Osteocyte (in vitro differentiated cells): Measurements from ENCODE around the gene IGSF9. TPM values are rescaled to one million over a fixed set of nuclear protein-coding genes. Genes with fewer than 3 reads are reported as not detected.
A peak's percentile ranks its signal among the peaks of the same experiment; 100 is the strongest.

Experiments used
- DNase-seq: peaks from one replicate; pipeline ENCODE4 v3.0.0; 2021; ENCODE audit warnings: mixed read lengths; ENCODE audit not compliant: unreplicated experiment; ENCODE audit errors: extremely low spot score
- H3K27ac Mint-ChIP-seq: one replicate; pipeline ENCODE4 v1.8.0; 2021; ENCODE audit warnings: mild to moderate bottlenecking, mixed read lengths; ENCODE audit not compliant: unreplicated experiment
- H3K27me3 Mint-ChIP-seq: one replicate; pipeline ENCODE4 v1.8.0; 2021; ENCODE audit warnings: mixed read lengths; ENCODE audit not compliant: unreplicated experiment
- H3K36me3 Mint-ChIP-seq: one replicate; pipeline ENCODE4 v1.8.0; 2021; ENCODE audit warnings: mixed read lengths; ENCODE audit not compliant: unreplicated experiment
- H3K4me1 Mint-ChIP-seq: one replicate; pipeline ENCODE4 v1.8.0; 2021; ENCODE audit warnings: mixed read lengths; ENCODE audit not compliant: unreplicated experiment
- H3K4me3 Mint-ChIP-seq: one replicate; pipeline ENCODE4 v1.8.0; 2021; ENCODE audit warnings: mild to moderate bottlenecking, moderate library complexity, mixed read lengths; ENCODE audit not compliant: unreplicated experiment
- H3K9me3 Mint-ChIP-seq: one replicate; pipeline ENCODE4 v1.8.0; 2021; ENCODE audit warnings: mixed read lengths; ENCODE audit not compliant: unreplicated experiment
- total RNA-seq: library from RNA; stranded (reverse); gene quantifications from 2 replicates; pipeline ENCODE4 v1.2.1, GENCODE V29; 2021
- TF ChIP-seq, protein P1 (sequence below): fragments of 200-600 bp; sonication (generic); IDR thresholded peaks from 2 replicates; pipeline ENCODE4 v1.5.0; 2021; ENCODE audit warnings: antibody characterized with exemption, mild to moderate bottlenecking, moderate library complexity

The IGSF9 gene
- total RNA-seq, 1 donor from 2014 or later: not detected

DNA sequence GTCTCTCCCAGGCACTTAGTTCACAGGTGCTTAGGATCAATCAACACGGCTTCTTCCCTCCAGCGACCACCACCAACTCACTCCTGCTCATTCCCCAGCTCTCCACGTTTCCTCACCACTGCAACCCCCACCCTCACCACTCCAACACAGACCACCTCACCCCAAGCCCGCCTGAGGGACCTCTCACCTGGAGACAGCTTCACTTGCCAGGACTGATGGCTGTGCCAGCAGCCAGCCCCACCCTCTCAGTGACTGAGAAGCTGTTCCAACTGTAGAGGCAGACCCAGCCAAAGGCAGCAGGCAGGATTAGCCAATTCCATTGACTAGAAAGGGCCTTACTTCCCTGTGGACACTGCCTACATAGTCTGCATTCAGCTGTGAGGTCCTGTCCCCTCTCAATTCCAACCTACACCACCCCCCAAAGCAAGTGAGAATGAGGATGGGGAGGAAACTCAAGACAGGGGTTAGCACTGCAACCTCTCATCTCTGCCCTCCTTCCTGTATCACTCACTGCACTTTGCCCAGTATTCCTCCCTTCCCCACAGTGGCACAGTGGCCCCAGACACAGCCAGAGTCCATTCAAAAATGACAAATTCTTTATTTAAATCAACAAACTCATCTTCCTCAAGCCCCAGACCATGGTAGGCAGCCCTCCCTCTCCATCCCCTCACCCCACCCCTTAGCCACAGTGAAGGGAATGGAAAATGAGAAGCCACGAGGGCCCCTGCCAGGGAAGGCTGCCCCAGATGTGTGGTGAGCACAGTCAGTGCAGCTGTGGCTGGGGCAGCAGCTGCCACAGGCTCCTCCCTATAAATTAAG is 27.7 kb downstream of the IGSF9 start:
- H3K36me3 Mint-ChIP-seq: peaks cover 27% of the 10 kb centered on the region
- TF ChIP-seq, protein P1, sequence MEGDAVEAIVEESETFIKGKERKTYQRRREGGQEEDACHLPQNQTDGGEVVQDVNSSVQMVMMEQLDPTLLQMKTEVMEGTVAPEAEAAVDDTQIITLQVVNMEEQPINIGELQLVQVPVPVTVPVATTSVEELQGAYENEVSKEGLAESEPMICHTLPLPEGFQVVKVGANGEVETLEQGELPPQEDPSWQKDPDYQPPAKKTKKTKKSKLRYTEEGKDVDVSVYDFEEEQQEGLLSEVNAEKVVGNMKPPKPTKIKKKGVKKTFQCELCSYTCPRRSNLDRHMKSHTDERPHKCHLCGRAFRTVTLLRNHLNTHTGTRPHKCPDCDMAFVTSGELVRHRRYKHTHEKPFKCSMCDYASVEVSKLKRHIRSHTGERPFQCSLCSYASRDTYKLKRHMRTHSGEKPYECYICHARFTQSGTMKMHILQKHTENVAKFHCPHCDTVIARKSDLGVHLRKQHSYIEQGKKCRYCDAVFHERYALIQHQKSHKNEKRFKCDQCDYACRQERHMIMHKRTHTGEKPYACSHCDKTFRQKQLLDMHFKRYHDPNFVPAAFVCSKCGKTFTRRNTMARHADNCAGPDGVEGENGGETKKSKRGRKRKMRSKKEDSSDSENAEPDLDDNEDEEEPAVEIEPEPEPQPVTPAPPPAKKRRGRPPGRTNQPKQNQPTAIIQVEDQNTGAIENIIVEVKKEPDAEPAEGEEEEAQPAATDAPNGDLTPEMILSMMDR: no peak
- H3K4me3 Mint-ChIP-seq: no peak overlapping the region
- no peaks in the 10 kb centered on the region for H3K9me3 Mint-ChIP-seq
- peaks cover 76% of the 10 kb centered on the region for H3K4me1 Mint-ChIP-seq
- H3K27me3 Mint-ChIP-seq: no peaks in the 10 kb centered on the region
- peak overlapping the region; percentile 62 for H3K27ac Mint-ChIP-seq
- no peak for DNase-seq

GRCh38 chr1:159916242-159917051 is 29.0 kb downstream of the IGSF9 start:
- DNase-seq: no peak
- H3K36me3 Mint-ChIP-seq: peaks cover 24% of the 10 kb centered on the region
- TF ChIP-seq, protein P1: no peak
- H3K27ac Mint-ChIP-seq: peak overlapping the region; percentile 83
- H3K27me3 Mint-ChIP-seq: no peaks in the 10 kb centered on the region
- peaks cover 70% of the 10 kb centered on the region for H3K4me1 Mint-ChIP-seq
- no peaks in the 10 kb centered on the region for H3K9me3 Mint-ChIP-seq
- peak overlapping the region; percentile 41 for H3K4me3 Mint-ChIP-seq

DNA sequence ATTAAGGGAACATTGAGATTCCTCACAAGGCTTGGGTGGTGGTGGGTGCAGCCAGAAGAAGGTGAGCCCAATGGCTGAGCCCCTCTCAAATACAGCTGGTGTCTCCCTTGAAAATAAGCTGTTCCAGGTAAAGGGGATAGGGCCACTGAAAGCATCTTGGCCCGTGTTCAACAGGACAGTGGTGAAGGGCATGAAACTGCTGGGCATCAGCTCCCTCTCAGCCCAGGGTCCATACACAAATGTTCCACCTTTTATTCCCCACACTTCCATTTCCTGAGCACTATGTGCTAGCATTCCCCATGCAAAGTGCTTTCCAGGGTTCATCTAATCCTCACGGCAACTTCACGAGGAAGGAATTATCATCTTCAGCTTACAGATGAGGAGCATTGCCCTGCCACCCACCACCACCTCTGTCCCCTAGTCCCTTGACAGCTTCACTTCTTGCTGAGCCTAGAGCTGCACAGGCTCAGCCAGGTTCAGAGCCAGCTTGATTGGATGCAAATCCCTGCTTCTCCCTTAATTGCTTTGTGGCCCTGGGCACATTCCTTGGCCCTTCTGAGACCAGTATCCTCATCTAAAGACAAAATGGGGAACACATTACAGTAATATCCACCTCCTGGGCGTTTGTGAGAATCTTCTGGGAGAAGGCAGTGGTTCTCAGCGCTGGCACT is 29.7 kb downstream of the IGSF9 start:
- Mint-ChIP-seq H3K27me3 (no peaks in the 10 kb centered on the region), H3K9me3 (no peaks in the 10 kb centered on the region), H3K4me1 (peaks cover 67% of the 10 kb centered on the region), H3K27ac (peak overlapping the region; percentile 83), H3K36me3 (peaks cover 24% of the 10 kb centered on the region), H3K4me3 (no peak overlapping the region)
- TF ChIP-seq, protein P1: no peak
- no peak for DNase-seq

DNA sequence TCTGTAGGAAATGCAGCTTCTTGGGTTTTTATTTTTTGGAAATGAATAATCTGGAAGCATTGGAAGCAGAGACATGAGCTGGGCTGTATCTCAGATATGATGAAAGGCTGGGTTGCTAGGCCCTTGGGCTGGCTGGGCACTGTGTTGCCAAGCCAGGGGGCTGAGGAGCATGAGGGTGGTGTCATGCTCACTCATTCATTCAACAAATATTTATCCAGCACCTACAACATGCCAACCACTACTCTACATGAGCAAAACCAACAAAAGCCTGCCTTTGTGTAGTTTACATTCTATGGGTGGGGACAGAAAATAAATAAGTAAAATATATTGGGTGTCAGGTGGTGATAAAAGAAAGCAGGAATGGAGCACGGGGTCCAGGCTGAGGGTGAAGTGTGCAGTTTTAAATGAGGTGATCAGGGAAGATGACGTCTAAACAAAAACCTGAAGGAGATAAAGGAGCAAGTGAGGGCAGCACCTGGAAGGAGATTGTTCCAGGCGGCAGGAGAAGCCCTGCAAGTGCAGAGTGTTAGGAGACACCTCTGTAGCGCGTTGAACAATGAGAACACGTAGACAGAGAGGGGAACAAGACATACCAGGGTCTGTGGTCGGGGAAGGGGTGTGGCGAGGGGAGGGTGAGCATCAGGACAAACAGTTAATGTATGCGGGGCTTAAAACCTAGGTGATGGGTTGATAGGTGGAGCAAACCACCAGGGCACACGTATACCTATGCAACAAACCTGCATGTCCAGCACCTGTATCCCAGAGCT is 31.0 kb downstream of the IGSF9 start:
- Mint-ChIP-seq H3K4me1 (peaks cover 67% of the 10 kb centered on the region), H3K36me3 (peaks cover 12% of the 10 kb centered on the region), H3K27me3 (no peaks in the 10 kb centered on the region), H3K27ac (peak overlapping the region; percentile 24), H3K4me3 (no peak overlapping the region), H3K9me3 (no peaks in the 10 kb centered on the region)
- no peak for DNase-seq
- TF ChIP-seq, protein P1: no peak
